Ishikawa (cell line): ENCODE data around the gene REG3G.

Experiments
- CEBPB ChIP-seq: IDR thresholded peaks from 2 replicates; pipeline ENCODE4 v1.6.1; 2012
- CREB1 ChIP-seq: IDR thresholded peaks from 2 replicates; pipeline ENCODE4 v1.6.1; 2012; ENCODE audit warnings: low read depth
- EGR1 ChIP-seq: IDR thresholded peaks from 2 replicates; pipeline ENCODE4 v1.6.1; 2012
- EP300 ChIP-seq: IDR thresholded peaks from 2 replicates; pipeline ENCODE4 v1.6.1; 2012; ENCODE audit warnings: borderline replicate concordance
- NFIC ChIP-seq: IDR thresholded peaks from 2 replicates; pipeline ENCODE4 v1.6.1; 2012
- RAD21 ChIP-seq: IDR thresholded peaks from 2 replicates; pipeline ENCODE4 v1.6.1; 2012; ENCODE audit warnings: low read depth
- TAF1 ChIP-seq: IDR thresholded peaks from 2 replicates; pipeline ENCODE4 v1.6.1; 2012; ENCODE audit warnings: low read depth, mild to moderate bottlenecking
- TCF12 ChIP-seq: IDR thresholded peaks from 2 replicates; pipeline ENCODE4 v1.6.1; 2012; ENCODE audit warnings: low read depth
- TEAD4 ChIP-seq: IDR thresholded peaks from 2 replicates; pipeline ENCODE4 v1.6.1; 2012
- ZBTB7A ChIP-seq: IDR thresholded peaks from 2 replicates; pipeline ENCODE4 v1.6.1; 2012; ENCODE audit warnings: low read depth
- TF ChIP-seq, protein P1 (sequence below): IDR thresholded peaks from 2 replicates; pipeline ENCODE4 v1.6.1; 2012; ENCODE audit warnings: low read depth, mild to moderate bottlenecking
- TF ChIP-seq, protein P2 (sequence below): IDR thresholded peaks from 2 replicates; pipeline ENCODE4 v1.6.1; 2012
- TF ChIP-seq, protein P3 (sequence below): IDR thresholded peaks from 2 replicates; pipeline ENCODE4 v1.6.1; 2012

DNA sequence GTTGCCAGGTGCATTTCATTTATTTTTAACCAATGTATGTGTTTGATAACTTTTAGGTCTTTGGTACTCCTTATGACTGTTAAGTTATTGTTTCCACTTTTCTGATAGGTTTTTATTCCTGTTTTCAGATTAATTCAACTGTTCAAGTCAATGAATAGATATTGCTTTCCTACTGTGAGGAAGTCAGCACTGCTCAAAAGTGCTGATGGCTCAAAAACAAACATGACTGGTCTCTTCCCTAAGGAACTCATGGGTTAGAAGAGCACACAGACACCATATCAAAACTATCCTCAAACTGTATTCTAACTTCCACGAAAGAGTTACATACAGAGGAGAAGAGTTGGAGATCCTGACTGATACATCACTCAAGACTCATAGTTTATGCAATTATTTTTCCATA lies 39.9 kb upstream of the REG3G start:
- TF ChIP-seq EGR1 = no peak
- no peak for TF ChIP-seq CEBPB
- no peak for TF ChIP-seq EP300
- TF ChIP-seq TAF1 = no peak
- no peak for TF ChIP-seq RAD21
- TF ChIP-seq, protein P1, sequence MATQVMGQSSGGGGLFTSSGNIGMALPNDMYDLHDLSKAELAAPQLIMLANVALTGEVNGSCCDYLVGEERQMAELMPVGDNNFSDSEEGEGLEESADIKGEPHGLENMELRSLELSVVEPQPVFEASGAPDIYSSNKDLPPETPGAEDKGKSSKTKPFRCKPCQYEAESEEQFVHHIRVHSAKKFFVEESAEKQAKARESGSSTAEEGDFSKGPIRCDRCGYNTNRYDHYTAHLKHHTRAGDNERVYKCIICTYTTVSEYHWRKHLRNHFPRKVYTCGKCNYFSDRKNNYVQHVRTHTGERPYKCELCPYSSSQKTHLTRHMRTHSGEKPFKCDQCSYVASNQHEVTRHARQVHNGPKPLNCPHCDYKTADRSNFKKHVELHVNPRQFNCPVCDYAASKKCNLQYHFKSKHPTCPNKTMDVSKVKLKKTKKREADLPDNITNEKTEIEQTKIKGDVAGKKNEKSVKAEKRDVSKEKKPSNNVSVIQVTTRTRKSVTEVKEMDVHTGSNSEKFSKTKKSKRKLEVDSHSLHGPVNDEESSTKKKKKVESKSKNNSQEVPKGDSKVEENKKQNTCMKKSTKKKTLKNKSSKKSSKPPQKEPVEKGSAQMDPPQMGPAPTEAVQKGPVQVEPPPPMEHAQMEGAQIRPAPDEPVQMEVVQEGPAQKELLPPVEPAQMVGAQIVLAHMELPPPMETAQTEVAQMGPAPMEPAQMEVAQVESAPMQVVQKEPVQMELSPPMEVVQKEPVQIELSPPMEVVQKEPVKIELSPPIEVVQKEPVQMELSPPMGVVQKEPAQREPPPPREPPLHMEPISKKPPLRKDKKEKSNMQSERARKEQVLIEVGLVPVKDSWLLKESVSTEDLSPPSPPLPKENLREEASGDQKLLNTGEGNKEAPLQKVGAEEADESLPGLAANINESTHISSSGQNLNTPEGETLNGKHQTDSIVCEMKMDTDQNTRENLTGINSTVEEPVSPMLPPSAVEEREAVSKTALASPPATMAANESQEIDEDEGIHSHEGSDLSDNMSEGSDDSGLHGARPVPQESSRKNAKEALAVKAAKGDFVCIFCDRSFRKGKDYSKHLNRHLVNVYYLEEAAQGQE = no peak
- no peak for TF ChIP-seq TCF12
- TF ChIP-seq, protein P2, sequence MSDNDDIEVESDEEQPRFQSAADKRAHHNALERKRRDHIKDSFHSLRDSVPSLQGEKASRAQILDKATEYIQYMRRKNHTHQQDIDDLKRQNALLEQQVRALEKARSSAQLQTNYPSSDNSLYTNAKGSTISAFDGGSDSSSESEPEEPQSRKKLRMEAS = no peak
- no peak for TF ChIP-seq ZBTB7A
- TF ChIP-seq NFIC = no peak
- TF ChIP-seq, protein P3, sequence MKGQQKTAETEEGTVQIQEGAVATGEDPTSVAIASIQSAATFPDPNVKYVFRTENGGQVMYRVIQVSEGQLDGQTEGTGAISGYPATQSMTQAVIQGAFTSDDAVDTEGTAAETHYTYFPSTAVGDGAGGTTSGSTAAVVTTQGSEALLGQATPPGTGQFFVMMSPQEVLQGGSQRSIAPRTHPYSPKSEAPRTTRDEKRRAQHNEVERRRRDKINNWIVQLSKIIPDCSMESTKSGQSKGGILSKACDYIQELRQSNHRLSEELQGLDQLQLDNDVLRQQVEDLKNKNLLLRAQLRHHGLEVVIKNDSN = no peak
- no peak for TF ChIP-seq TEAD4
- no peak for TF ChIP-seq CREB1
